ENCODE results near the gene ZBTB44.

The ZBTB44 gene

DNA sequence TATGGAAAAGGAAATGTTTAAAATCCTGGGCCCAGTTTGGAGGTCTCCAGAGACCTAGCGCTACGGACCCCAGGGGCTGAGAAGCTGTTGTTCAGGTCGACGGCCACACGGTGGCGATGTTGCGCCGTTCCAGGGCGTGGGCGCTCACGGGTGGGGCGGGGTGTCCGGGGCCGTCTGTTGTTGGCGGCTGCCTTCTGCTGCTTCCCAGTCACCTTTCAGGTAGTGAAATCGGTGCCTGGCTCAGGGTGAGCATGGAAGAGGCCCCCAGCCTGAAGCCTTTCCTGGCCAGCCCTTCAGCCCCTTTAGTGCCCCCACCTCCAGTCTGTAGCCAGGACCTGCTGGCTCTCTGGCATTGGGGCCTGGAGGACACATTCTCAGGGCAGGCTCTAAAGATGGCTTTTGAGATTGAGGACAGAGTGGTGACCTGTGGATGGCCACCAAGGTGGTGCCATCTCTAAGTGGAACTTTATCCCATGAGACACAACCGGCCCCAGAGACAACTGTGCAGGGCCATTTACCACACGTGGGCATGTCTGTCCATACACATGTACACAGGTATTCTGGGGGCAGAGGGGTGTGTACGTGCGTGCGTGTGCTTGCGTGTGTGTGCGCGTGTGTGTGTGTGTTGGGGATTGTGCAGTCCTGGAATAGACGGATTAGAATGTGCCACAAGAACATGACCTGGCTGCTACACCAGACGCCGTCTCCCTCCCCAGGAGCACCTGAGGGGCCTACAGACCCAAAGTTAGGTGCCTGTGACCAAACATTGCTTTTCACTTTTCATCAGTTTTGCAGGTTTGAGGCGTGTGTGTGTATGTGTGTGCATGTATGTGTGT, 101.4 kb downstream of the ZBTB44 start:
- DNase-seq: peak; percentile 61

DNA sequence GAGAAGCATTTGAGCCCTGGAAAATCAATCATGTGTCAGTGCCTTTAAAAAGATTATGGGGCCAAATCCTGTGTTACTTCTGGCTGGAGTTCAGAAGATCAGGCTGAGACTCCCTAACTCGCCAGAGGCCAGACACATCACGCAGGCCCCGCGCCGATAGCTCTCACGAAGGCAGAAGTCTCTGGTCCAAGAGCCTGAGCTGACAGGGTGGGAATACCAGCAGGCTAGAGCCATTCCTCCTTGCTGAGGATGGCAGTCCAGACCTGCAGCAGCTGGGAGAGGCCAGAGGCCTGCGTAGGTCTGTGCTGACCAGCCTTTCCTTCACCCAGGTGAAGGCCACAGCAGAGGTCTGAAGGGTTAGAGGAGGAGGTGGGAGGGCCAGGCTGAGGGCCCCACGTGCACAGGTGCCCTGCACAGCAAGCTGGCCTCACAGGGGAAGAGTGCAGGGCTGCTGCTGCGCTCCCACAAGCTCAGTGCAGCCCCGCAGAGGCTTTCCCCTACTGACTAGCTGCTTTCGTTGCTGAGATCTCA, 102.2 kb downstream of the ZBTB44 start:
- DNase-seq: no peak

DNA sequence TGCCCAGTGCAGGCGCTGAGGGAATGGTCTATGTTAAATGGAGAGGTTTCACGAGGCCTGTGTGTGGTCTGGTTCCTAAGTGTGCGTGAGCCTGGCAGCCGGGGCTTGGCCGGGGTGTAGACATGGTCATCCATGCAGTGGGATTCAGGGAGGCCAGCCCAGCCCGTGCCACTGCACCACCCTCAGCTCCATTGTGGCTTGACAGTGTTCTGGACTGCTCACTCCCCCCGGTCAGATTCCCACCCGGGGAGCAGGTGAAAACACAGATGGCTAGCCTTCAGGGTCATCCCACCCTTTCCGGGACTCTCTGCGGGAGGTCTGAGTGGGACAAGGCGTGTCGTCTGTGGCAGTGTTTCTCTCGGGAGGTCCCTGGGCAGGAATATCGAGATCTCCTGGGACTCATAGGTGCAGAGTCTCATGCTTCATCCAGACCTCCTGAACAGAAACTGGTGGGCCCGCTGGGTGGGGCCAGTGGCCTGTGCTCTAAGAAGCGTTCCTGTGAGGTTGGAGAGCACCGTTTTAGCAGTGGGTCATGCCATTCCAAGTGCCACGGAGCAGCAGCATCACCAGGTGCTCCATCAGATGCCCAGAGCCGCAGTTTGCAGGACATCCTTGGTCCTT, 102.8 kb downstream of the ZBTB44 start:
- DNase-seq: no peak

DNA sequence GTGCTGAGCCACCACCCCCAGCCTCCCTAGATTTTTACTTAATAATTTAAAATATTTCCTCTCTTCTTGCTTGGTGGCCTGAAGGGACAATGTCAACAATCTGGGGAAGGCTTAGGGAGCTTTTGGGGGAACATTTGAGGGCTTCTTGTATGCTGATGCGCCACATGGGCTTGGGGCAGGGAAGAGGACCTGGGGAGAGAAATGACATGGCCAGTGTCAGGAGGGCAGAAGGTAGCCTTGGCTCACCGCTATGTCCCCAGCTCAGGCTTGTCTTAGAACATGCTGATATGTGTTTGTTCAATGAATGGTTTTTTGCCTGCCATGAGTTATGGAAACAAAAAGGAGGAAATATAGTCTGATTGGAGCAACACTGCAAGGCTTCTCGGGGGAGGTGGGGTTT, 103.6 kb downstream of the ZBTB44 start:
- no peak for DNase-seq

DNA sequence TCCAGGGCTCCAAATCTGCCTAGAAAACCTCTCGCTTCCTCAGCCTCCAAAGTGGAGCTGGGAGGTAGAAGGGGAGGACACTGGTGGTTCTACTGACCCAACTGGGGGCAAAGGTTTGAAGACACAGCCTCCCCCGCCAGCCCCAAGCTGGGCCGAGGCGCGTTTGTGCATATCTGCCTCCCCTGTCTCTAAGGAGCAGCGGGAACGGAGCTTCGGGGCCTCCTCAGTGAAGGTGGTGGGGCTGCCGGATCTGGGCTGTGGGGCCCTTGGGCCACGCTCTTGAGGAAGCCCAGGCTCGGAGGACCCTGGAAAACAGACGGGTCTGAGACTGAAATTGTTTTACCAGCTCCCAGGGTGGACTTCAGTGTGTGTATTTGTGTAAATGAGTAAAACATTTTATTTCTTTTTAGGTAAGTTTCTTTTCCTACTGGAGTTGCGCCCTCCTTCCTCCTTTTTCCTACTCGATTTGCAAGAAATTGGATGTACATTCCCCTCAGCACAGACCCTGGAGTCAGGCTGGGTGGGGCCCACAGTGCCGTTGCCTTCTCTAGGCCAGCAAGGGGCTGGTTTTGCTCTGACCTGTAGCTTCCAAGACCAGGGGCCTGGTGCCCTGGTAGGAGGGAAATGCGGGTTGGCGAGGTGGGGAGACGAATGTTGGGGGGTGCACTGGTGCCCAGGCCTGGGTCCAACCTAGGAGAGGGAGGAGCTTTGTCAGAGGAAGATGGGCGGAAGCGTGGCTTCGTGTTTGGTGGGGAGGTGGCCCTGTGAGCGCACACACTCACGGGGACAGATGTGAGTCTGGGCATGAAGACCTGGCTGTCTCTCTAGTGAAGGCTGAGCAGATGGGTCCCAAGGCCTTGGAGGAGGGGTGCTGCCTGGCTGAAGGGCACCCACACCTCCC, 104.5 kb downstream of the ZBTB44 start:
- DNase-seq: no peak

DNA sequence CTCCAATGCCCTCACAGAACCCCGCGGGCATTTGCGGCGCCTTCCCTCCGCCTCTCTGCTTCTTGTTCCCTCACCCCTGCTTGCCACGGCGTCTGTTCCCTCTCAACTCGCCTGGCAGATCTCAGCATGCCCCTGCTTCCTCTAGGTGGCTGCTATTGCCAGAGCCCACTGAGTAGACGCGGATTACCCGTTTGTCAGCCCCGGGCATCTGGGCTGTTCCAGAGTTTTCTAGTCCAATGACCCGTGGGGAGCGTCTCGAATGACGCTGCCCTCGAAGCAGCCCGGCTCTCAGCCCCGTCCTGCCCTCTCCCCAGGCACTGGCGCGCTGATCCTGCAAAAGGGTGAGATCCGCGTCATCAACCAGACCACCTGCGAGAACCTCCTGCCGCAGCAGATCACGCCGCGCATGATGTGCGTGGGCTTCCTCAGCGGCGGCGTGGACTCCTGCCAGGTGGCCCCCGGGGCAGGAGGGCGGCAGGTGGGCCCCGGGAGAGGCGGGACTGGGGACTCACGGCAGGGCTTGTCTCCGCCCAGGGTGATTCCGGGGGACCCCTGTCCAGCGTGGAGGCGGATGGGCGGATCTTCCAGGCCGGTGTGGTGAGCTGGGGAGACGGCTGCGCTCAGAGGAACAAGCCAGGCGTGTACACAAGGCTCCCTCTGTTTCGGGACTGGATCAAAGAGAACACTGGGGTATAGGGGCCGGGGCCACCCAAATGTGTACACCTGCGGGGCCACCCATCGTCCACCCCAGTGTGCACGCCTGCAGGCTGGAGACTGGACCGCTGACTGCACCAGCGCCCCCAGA, 105.4 kb downstream of the ZBTB44 start:
- no peak for DNase-seq

DNA sequence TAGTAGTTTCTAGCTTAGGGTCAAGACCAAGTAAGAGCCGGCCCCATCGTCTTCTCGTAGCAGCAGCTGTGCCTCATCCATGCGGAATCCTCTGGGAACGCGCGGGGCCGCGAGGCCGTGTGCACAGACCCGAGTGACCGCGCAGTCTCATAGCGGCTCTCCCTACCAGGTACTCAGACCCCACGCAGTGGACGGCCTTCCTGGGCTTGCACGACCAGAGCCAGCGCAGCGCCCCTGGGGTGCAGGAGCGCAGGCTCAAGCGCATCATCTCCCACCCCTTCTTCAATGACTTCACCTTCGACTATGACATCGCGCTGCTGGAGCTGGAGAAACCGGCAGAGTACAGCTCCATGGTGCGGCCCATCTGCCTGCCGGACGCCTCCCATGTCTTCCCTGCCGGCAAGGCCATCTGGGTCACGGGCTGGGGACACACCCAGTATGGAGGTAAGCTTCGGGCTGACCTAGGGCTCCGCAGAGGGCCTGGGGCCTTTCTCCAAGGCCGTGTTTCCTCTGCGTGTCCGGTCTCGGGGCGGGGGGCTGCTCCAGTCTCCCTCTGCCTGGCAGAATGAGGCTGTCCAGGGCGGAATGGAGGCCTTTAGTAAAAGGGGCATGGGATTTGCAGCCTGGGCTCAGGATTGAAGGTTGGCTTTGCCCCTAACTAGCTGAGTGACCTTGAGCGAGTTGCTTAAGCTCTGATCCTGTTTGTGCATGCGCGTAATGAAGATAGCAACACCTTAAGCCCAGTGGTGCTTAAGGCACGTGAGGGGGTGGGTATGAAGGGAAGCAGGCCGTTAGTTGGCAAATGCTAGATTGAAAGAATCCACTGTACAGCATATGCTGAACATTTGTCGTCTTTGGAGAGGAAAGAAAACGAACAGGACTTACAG, 106.2 kb downstream of the ZBTB44 start:
- DNase-seq: no peak

DNA sequence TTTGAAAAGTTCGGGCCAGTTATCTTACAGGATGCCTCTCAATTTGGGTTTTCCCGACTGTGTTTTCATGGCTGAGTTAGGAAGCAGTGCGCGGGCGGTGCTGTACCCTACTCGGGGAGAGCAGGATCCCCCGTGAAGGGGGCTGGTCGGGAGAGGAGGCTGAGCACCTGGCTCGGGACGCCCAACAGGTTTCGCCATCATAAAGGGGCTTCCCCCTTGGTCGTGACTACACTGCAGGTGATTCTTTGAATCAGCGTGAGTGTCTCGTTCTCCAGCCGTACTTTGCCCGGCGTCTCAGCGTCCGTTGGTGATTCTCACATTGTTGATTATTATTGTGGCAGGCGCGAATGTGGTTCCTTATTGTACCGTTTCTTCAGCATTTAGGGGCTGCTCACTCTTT, 108.6 kb downstream of the ZBTB44 start:
- no peak for DNase-seq

DNA sequence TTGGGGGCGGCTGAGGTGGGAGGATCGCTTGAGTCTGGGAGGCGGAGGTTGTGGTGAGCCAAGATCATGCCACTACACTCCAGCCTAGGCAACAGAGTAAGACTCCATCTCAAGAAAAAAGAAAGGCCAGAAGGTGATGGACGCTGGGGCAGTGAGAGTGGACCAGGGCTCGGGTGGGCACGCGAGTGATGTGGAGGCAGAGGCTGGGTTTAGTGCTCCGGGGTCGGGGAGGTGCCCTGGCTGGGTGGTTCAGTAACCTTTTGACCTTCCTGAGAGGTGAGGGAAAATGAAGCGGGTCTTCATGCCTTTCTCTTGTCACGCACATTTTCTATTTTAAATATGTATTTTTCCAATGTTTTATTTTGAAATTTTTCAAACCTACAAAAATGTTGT, 110.0 kb downstream of the ZBTB44 start:
- no peak for DNase-seq

DNA sequence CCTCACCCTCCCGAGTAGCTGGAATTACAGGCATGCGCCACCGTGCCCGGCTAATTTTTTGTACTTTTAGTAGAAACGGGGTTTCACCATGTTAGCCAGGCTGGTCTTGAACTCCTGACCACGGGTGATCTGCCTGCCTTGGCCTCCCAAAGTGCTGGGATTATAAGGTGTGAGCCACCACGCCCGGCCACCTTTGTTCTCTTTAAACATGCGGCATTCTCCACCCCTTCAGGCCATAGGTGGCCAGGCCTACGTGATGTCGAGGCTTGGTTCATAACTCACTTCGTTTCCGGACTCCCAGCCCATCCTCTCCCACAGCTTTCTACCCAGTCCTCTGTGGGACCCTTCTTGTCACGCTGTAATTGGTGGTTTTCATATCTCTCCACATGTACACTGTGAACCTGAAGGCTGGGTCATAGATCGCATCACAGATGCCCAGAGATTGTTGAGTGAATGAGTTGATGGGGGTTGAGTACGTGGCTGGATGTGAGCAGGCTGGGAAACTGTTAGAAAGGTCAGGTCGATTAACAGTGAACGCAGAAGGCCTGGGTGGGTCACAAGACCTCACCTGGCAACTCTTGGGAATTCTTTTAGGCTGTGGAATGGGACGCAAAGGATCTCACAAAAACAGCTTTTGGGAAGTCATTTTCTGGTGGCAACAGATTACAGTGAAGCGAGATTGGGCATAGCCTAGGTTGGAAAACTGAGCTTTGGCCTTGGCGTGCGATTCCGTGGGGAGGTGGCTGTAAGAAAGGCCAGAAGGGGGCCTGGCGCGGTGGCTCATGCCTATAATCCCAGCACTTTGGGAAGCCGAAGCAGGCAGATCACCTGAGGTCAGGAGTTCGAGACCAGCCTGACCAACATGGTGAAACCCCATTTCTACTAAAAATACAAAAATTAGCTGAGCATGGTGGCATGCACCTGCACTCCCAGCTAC, 110.7 kb downstream of the ZBTB44 start:
- DNase-seq: no peak

DNA sequence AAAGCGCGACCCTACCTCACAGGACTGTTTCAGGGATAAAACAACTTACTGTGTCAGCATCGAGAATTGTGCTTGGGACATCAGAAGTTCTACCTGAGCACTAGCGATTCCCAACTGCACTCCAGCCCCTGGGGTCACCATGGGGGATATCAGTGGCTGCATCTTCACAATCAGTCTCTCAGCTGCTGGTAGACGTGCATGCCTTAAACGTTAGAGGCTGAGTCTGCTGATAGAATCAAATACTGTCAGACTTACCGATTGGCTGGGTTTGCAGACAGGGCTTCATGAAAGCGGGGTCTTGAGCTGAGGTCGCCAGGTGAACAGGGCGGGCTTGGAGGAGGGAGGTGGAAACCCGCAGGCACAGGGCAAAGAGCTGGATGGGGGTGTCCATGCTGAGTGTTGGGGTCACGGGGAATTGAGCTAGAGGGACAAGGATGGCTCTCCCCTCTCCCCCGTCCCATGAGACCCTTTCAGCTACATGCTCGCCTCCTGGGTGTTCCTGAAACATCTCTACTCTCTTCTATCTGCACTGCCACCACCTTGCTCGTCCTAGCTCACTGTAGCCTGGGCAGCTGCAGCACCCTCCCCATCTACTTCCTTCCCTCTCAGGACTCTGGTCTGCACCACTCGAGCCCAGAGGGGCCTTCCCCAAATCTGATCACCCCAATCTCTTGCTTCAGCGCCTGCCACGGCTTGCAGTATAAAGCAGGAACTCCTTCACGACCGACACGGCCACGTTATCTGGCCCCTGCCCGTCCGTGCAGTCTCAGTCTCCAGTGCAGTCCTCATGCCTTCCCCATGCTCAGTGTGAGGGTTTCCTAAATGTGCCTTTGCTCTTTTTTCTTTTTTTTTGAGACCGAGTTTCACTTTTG, 111.7 kb downstream of the ZBTB44 start:
- no peak for DNase-seq

DNA sequence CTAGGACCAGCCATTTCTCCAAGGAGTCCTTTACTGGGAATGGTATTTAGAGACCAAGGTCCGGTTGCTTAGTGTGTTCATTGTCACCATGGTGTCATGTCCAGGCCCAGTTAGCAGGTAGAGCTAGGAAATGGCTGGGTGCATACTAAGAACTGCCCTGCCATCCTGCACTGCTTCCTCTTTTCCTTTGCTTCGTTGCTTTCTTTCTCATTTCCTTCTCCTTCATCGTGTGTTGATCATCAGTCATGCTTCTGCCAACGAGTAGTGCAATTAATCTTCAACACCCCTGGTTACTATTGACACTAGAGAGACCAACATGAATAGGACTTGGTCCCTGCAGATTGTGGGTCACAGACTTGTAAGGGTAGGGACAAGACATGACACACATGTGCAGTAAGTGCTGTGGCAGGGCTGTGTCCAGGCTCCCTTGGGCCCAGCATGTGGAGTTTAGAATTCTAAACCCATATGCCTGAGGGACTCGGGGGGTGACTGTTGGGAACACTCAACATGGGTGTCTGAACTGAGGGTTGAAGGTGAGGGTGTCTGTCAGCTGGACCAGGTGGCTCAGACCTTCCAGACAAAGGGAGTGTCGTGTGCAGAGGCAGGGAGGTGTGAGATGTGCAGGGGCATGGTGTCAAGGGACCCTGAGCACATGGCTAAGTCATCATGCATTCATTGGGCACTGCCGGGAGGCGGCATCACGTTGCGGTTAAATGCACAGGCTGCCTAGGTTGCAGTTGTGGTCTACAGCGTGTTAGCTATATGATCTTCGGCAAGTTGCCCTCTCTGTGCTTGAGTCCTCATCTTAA, 112.5 kb downstream of the ZBTB44 start:
- no peak for DNase-seq

DNA sequence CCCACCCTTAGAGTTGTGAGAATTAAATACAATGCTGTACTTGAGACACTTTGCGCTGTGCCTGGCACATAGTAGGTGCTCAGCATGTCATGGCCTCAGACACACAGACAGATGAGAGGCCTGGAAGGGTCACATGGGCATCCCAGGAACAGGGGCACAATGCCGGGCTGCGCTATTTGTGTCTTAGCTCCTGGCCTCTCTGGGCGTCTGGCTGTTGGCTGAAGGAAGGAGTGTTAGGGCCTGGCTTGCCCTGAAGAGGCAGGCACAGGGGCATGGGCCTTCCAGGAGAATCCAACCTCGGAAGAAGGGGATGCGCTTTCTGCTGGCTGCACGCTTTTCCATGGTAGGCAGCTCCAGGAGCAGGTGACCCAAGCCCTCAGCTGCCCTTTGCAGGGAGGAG, 113.7 kb downstream of the ZBTB44 start:
- no peak for DNase-seq

DNA sequence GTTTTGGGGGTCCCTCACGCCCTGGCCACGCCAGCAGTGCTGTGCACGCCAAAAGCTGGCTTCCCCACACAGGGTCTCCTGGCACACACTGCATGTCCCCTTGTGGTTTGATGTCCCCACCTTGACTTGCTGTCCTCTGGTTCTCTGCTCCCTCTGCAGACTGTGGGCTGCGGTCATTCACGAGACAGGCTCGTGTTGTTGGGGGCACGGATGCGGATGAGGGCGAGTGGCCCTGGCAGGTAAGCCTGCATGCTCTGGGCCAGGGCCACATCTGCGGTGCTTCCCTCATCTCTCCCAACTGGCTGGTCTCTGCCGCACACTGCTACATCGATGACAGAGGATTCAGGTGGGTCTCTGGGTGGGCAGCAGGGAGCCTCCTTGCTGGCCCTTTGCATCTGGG, 114.9 kb downstream of the ZBTB44 start:
- no peak for DNase-seq

DNA sequence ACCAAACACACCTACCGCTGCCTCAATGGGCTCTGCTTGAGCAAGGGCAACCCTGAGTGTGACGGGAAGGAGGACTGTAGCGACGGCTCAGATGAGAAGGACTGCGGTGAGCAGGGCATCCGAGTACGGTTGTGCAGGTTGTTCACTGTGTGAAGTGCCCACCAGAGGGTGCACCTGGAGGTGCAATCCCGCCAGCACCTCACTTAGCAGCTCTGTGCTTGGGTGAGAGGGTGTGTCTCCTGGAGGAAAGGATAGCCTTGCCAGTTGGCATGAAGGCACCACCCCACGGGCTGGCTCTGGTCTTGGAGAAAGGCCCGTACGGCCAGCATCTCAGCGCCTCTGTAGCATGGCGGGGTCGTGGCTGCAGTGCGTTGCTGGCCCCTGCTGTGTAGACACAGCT, 115.8 kb downstream of the ZBTB44 start:
- no peak for DNase-seq

DNA sequence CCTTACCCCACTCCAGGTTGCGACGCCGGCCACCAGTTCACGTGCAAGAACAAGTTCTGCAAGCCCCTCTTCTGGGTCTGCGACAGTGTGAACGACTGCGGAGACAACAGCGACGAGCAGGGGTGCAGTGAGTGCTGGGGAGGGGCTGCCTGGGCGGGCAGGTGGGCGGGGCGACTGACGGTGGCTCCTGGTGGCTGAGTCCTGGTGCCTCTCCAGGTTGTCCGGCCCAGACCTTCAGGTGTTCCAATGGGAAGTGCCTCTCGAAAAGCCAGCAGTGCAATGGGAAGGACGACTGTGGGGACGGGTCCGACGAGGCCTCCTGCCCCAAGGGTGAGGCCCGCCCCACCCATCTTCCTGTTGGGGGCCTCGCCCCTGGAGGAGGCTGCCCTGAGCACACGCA, 116.4 kb downstream of the ZBTB44 start:
- no peak for DNase-seq

DNA sequence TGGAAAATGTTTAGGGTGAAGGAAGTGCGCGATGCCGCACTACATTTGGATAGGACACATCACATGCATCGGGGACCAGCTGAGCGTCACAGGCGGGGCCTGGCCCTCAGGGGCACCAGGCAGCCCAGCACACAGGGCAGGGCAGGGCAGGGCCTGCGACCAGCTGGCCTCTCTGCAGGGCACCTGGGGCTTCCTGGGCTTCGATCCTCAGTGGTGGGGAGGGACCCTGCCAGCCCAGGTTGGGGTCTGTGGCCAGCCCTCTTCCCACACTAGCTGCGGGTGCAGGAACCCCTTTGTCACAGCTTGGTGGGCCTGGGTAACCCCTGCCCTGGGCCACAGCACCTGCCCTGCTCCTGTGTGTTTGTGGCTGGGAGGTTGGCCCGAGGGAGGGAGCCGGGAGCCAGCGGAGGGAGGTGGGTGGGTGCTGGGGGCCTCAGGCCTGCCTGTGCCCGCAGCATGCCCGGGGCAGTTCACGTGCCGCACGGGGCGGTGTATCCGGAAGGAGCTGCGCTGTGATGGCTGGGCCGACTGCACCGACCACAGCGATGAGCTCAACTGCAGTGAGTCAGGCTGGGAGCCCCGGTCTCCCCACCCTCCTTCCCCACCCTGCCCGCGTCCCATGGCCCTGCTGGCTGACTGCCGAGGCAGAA, 117.2 kb downstream of the ZBTB44 start:
- no peak for DNase-seq
